ENCODE measurements around the gene CACNA1C.

Gene CACNA1C

DNA sequence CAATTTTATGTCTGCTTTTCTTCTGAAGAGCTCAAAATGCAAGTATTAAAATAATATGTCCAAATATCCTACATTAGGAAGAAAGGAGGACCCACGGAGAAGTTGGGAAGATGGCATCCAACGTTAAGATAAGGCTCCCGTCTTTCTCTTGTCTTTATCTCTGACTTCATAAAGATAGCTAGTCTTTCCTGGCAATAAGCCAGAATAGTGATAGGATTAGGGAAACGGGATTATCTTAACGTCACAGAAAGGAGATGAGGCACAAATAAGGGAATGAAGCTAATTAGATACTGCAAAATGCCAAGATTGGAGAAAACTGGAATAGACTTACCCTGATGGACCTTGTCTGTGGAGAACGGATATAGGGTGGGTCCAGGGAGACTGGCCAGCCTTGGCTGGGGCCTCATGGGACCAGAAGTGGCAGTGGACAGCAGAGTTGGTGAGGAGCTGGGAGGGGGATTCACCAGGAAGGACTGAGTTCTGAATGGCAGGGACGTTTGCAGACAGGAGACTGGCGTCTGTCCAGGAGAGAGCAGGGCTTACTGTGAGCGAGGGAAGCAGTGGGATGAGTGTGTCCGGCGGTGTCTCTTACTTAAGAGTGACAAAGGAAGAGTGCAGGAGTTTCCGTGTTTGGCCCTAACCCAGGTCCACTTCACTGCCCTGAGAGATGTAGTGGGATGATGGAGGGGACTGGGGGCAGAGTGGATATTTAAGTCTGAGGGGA is 119.9 kb downstream of the CACNA1C start:
- no peak for DNase-seq

DNA sequence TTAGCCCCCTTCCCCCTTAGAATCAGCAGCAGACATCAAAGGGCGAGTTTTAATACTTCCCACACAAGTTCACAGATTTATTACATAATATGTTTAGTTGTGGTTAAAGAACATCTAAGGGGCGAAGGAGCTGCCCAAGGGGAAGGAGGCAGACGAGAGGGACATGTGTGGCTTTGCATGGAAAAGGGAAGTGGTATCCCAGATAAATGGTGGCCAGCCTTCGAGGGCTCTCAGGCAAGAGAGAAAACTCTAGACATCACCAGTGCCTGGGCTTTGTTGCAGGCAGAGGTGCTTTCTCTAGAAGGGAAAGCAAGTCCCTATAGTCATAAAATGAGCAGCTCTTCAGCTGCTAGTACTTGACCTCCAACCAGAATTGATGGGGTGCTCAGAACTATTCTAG is 121.2 kb downstream of the CACNA1C start:
- no peak for DNase-seq

DNA sequence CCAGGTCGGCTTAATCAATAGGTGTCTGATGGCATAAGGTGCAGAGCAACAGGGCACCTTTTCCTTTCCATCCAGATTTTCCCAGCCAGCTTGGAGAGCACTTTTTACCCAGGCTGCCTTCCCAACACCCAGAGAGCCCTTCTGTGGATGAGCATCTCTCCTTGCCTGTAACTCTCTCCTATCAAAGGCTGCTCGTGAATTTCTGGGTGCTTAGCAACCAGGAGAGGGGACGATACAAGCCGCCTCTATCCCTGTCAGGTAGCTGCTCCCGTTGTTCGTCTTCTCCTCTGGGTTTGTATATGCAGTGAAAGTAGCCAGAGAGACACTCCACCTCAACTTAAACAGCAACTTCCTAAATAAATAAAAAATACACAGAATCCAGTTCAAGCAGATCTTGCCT is 124.2 kb downstream of the CACNA1C start:
- DNase-seq = no peak

DNA sequence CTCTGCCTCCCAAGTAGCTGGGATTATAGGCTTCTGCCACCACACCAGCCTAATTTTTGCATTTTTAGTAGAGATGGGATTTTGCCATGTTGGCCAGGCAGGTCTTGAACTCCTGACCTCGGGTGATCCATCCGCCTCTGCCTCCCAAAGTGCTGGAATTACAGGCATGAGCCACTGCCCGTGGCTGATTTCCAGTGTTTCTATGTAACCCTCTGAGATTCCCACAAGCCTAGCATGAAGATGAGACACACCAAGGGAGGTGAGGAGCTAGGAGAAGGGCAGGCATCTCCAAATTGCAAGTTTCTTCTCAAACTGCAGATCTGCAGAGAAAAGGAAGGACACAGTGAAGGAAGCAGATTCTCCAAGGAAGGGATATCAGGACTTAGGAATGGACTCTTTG is 125.0 kb downstream of the CACNA1C start:
- no peak for DNase-seq

DNA sequence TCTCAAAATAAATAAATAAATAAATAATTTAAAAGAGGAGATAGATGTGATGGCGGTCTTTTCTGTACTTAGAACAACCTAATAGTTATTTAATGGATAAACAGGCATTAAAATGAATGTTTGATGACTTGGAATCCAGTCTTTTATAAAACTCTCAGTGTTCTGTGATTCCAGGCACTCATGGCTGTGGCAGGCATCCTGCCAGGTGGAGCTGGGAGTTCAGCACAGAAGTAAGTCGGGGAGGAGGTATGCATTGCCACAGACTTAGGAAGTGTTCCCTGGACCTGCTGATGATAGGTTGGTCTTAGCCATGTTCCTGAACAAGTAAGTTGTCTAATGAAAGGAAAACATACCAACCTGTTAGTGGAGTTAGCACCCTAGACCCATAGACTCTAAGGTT is 126.3 kb downstream of the CACNA1C start:
- no peak for DNase-seq

DNA sequence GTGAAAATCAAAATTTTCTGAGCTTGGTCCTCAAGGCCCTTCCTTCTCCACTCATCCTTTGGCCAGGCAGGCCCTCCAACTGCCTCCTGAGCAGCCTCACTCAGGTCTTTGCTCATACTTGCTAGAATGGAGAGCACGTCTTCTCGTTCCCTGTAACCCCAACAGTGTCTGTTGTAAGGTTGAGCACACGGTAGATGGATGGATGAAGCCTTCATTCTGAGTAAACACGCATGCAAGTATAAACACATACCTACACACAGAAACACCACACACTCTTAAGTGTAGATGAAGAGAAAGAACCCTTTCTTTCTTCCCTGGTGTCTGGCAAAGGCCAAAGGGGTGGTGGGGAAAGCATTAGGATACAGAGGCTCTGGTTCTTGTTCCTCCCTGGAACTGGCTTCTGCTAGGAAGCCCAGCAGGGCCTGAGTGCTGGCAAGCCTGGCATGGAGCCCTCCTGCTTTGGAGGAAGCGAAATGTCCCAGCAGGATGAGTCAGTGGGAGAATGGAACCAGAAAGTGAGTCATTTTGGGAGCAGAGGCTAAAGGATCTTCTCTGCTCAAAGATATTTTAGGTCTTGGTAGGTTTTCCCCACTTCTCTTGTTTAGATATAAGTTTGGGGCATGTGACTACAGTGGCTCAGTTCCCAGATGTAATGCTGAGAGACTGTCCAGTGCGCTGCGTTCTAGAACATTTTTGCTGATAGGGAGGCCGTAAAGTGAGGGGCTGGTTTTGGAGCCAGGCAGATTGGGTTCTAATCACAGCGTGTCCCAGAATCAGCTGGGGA is 127.4 kb downstream of the CACNA1C start:
- no peak for DNase-seq

DNA sequence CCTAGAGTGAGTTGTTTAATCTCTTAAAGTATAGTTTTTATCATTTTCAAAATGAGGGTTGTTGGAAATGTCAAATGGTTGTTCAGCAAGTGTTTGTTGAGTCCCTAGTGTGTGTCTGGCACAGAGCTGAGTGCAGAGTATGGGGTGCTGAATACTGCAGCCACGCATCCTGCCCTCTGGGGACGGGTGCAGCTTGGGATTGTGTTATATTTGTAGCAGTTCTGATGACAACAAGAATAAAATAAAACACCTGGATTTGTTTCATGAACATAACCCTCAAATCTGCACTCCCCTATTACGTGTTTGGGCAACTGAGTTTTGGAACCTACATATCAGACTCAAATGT is 127.9 kb downstream of the CACNA1C start:
- DNase-seq = no peak

DNA sequence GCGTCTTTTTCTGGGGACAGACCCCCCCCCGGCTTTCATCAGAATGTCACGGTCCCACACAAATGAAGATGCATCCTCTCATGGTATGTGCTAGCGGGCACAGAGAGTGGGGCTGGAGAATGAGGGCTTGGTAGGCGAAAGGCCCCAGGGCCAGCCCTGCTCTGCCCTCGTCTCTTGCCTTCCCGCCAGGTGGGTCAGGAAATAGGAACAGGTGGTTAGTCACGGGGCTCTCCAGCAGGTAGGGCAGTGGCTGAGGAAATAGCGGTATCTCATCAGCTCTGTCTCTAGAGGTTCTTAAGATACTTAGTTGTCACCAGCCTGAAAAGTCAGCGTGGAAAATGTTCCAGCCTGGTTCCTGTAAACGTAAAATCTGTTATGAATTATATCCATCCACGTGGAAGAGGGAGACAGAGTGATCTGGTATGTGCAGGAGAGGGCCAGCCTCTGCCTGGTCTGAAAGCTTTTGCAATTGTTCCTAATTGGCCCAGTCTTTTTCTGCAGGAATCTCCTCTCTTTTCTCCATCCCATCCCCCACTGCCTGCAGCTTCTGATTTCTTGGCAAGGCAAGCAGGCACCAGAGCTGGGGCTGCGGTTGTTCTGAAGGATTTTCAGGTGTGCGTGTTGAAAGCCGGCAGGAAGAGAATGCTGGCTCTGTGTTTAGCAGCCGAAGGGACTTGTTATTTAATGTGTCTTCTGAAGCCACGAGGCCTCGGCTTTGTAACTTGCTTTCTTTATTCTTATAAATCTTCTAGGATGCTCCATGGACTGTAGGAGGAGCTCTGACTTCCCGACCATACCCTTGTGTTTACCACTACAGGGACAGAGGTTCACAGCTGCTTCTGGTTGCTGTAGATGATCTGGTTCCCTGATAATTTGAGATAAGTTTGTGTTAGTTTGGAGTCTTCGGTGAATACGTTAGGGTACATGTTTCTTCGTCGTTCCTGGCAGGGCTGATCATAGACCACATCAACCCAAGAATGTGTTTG is 131.1 kb downstream of the CACNA1C start:
- DNase-seq = no peak

DNA sequence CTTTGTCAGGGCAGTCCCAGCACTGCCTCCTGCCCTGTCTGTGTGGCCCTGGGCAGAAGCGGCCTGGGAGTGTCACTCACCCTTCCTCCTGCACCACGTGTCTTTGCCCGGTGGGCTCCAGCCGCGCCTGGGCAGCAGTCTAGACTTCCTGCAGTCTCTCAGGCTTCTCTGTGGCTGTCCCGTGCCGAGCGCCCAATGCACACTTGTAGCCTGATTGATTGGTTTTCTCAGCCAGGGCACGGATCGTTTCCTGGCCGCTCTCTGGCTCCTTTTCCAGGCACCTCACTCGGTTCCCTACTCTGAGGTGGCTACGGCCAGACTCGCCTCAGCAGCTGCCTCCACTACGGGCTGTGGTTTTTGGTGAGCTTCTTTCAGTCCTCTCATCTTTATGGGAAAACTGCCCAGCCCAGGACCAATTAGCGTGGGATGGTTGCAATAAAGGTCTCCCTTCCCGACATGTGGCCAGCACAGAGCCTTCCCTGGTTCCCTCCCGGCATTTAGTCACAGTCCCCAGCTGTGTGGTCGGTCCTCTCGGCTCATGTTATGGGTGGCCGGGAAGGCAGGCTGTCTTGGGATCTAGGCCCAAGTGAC is 133.1 kb downstream of the CACNA1C start:
- DNase-seq = no peak

DNA sequence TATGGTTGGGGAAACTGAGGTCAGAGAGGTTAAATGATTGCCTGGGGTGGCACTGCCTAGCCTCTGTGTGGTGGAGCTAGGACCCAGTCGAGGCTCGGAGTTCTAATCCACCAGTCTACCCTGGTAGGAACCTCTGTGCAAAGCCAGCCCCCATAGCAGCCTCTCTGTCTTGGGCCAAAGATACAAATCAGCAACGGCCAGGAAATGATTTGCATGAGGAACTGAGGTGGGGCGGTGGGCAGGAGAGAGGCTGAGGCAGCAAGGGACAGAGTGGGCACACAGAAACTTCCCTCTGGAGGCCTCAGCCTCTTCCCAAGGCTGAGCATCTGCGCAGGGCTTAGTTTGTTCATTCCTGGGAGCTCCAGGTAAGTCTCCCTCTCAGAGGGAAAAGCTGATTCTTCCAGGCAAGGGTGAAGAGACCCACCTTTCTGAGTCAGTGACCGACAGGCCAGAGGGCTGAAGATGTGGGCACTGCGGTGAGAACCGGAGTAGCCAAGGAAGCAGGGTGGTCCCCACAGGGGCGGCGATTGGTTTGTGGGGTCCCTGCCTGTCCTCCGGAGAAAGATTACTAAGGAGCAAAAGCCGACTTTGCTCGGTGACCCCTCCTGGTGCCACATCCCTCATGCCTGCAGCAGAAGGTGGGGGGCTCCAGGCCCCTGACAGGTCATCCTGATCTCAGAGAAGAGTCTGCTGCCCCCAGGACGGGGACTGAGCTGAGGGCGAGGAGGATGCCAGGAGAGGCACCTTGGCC is 134.6 kb downstream of the CACNA1C start:
- no peak for DNase-seq

DNA sequence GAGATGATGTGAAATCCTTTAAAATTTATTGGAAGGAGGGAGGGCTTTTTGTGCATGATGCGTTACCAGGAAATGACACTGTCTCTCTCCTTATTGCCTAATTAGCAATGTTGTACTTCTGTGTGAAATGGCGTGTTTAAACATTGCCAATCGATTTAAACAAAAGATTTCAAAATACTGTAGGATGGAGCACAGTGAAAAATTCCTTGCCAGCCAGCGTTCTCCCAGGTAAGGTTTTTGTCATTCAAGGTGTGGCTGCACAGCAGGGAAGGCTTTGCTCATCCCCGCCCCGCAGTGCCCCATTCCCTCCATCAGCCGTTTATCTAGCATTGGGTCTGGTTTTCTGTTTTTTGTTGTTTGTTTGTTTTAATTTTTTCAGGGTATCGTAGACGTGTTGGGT is 137.3 kb downstream of the CACNA1C start:
- no peak for DNase-seq

DNA sequence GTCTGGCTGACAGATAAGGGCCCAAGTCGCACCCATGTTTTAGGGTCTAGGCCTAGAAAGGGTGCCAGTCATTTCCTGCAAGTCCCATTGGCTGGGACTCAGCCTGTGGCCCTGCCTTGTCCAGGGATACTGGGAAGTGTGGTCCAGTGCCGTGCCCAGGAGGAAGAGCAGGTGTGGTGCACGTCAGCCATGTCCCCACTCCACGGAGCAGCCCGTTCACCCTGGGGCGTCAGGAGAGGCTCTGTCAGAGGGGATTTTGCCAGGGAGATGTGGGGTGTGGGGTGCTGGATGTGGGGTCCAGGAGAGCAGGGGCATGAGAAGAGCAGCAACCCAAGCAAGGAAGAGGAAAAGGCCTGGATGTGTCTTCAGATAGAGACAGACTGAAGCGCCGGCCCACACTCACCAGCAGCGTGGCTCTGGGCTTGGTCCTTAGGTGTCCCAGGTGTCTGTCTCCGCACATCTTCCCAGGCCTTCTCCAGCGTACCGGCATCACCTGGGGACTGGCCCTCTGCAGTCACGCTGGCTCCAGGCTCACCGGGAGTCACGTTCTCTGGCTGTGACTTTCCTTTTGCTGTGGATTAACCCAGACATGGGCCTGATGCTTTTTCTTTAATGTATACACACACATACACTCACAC is 138.2 kb downstream of the CACNA1C start:
- DNase-seq = no peak

DNA sequence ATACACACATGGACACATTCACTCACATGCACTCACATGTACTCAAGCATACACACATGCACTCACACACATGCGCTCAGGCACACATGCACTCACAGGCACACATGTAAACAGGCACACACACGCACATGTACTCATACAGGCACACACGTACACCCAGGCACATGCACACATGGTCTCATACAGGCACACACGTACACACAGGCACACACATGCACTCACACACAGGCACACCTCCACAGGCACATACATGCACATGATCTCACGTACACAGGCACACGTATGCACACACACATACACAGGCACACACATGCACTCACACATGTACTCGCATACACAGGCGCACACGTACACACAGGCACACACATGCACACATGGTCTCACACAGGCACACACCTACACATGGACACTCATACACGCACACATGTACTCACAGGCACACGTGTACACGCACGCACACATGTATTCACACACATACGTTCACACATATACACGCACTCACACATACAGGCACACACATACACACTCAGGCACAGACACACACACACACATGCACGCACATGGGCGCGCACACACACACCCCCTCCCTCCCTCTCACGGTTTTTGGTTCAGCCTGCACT is 138.9 kb downstream of the CACNA1C start:
- DNase-seq = no peak

DNA sequence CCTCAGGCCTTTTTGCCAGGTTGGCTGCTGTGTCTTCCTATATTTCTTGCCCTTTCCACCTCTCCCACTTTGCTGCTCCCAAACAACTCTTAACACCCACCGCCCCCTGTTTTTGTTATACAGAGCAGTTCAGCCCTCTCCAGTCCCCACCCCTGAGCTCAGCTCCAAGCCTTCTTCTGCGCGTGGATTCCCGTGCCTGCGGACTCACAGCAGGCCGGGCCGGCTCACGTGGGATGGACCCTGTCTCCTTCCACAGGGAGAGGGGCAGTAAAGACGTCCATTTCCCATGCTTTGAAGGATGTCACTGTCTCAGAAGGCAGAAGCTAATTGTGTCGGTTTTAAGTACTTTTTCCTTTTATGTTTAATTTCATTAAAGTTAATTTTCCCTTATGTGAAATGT is 139.4 kb downstream of the CACNA1C start:
- no peak for DNase-seq

DNA sequence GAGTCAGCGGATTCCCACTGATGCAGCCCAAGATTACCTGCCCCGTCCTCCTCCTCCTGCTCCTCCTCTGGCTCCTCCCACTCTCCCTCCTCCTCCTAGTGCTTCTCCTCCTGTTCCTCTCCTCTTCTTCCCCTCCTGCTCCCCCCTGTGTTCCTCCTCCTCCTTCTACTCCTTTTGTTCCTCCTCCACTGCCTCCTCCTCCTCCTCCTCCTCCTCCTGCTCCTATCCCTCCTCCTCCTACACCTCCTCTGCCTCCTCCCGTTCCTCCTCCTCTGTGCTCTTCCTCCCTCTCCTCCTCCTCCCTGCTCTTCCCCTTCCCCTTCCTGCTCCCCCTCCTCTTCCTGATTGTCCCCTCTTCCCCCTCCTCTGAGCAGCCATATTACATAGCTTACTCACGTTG is 141.3 kb downstream of the CACNA1C start:
- DNase-seq = no peak

DNA sequence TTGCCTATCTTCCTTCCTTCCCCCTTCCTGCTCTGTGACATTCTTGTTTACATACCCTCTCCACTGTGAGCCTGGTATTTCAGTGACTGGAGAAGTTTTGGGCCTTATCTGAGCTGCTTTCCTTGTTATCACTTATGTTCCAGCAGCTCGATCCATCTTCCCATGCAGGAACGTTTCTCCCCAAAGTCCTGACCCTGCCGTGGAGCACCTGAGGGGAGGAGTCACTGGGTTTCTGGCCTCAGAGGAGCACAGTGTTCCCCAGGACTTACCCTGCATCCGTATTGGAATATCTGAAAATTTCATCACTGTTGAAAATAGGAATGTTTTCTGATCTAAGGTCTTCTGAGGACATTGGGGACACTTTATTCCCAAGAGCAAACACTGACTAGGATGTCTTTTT is 141.8 kb downstream of the CACNA1C start:
- no peak for DNase-seq

DNA sequence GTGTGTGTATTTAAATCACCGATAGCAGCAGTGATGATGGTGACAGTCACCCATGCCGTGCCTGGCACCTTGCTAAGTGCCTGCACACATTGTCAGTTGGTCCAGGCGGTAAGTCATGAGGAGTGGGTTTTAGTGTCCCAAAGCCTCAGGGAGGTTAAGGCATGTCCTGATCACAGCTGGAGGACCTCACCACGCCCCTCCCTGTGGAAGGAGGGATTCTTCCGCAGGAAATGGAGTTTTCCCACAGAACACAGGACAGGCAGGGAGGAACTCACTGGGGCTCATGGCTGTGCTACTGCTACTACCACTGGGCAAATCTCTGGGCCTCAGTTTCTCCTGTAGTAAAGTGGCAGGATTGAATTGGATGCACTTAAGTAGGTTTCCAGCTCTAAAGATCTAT is 142.3 kb downstream of the CACNA1C start:
- no peak for DNase-seq

DNA sequence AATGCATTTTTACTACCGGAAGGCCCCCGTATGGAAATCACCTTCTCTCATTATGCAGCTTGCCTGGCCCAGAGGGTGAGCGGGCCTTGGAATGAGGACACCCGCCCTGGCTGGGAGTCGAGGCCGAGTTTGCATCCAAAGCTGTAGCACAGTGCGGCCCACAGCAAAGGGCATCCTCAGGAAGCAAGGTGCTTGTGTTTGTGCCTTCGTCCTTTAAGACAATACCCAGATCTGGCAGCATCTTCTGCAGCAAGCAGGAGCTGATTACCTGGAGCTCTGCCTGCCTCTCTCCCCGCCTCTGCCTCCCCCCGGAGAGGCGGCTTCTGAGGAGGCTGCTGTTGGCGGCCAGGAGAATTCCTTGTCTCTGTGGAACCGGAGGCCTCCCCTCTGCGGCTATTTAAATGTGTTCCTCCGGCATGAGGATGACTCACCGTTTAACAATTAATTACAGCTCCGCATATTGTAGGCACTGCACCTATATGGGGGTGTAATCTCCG is 145.3 kb downstream of the CACNA1C start:
- DNase-seq = no peak

DNA sequence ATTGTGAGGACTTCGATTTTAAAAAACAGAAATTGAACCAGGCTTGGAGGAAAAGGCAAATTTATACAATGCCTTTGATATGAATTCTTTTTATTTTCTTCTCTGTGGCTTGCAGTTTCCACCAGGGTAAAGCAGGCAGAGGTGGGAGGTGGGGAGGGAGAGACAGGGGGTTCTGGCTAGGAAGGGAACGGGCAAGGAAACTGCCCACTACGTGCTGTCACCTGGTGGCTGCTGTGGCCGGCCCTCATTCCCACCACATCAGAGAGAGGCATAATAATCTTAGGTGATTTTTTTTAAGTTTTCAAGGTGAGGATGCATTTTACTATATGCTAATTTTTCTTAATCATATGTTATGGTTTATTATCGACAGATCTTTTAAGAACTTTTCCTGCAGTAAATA is 145.8 kb downstream of the CACNA1C start:
- DNase-seq = no peak

DNA sequence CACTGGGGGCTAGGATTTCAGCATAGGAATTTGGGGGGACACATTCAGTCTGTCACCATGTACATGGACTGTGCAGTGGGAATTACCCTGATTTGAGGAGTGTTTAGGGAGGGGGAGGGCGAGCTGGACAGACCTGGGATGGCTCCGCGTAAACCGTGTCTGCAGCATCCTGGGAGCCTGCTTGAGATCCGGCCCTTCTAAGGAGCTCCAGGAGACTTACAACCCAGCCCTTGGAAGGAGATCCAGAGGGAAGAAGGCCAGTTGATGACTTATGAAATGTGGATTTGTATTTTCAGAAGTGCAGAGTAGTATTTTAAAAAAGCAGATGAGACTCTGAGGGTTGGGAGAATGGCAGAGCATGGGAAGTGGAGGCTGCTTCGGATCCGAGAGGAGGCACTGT is 153.2 kb downstream of the CACNA1C start:
- no peak for DNase-seq
